ENCODE results near the gene ZNF800. TPM values are rescaled to one million over a fixed set of nuclear protein-coding genes. Genes with fewer than 3 reads are reported as not detected.

The ZNF800 gene
- polyA plus RNA-seq, 1 donor (not counting 4 experiments of a cell fraction or from before 2014, with no cell fraction given) = 18.0 TPM

DNA sequence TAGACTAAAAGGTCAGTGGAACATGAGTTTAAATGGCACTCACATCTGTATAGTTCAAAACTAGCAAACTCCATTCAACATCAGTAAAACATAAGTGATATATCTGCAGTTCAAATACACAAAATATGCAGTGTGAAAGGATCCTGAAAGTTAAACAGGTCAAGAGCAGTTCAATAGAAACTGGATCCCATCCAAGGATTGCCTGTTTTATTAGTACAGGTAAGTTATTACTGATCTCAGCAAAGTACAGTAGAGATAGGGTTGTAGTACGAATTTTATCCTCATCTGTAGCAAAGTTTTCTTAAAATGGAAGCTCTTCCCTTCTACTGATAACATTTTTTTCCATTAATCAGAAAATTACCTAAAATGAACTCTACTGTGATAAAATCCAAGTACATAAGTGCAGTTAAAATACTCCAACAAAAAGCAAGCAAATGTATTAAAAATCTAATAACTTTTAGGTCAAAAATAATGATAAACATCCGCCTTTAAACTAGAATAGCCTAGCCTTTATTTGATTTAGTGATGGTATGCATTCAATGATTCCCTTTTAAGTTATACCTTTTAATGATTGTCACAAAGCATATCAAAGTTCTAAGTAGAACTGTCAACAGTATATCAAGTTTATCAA is 2.2 kb downstream of the ZNF800 start:
- H3K4me2 ChIP-seq (ENCODE audit: control insufficient read depth, extremely low read depth, insufficient read depth, low read depth, low read length) = peak overlapping the region; percentile 93
- H3K4me1 ChIP-seq (ENCODE audit: control insufficient read depth, extremely low read depth, insufficient read depth, low read length) = peaks cover 14% of the 10 kb centered on the region
- H3K4me3 ChIP-seq (ENCODE audit: control insufficient read depth in 2 of 3, extremely low read depth in 1 of 3, insufficient read depth in 2 of 3, low read depth in 1 of 3, low read length in 3 of 3) = peak overlapping the region in 1 of 3 experiments; percentile 85
- no peaks in the 10 kb centered on the region for H3K9me1 ChIP-seq (ENCODE audit: control insufficient read depth, extremely low read depth, insufficient read depth, low read length)
- no peaks in the 10 kb centered on the region for H3K9me3 ChIP-seq (ENCODE audit: control insufficient read depth, low read depth, low read length)
- H2AFZ ChIP-seq (ENCODE audit: control insufficient read depth, low read length) = no peak overlapping the region
- H3K27ac ChIP-seq (ENCODE audit: control insufficient read depth, insufficient read depth, low read length) = no peak overlapping the region
- H3K36me3 ChIP-seq (ENCODE audit: control insufficient read depth in 2 of 2, extremely low read depth in 1 of 2, insufficient read depth in 2 of 2, low read length in 2 of 2) = peaks cover 1 to 4% of the 10 kb centered on the region in 2 experiments
- TF ChIP-seq EZH2 (IDR thresholded peaks at IDR 0.05; ENCODE audit: low read length) = no peak
- TF ChIP-seq, protein P1, sequence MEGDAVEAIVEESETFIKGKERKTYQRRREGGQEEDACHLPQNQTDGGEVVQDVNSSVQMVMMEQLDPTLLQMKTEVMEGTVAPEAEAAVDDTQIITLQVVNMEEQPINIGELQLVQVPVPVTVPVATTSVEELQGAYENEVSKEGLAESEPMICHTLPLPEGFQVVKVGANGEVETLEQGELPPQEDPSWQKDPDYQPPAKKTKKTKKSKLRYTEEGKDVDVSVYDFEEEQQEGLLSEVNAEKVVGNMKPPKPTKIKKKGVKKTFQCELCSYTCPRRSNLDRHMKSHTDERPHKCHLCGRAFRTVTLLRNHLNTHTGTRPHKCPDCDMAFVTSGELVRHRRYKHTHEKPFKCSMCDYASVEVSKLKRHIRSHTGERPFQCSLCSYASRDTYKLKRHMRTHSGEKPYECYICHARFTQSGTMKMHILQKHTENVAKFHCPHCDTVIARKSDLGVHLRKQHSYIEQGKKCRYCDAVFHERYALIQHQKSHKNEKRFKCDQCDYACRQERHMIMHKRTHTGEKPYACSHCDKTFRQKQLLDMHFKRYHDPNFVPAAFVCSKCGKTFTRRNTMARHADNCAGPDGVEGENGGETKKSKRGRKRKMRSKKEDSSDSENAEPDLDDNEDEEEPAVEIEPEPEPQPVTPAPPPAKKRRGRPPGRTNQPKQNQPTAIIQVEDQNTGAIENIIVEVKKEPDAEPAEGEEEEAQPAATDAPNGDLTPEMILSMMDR (optimal IDR thresholded peaks at IDR 0.05 in 1 of 3, IDR thresholded peaks at IDR 0.05 in 1 of 3, conservative IDR thresholded peaks at IDR 0.05 in 1 of 3; ENCODE audit: extremely low read depth in 1 of 3, insufficient read depth in 2 of 3, low read length in 3 of 3) = no peak
- FAIRE-seq (no peak), DNase-seq (ENCODE audit: low read depth, low spot score) (no peak)
- dilution Hi-C loops (cut with MboI; ENCODE audit: extremely low pct_ligation_motif_present, low sequenced_read_pairs) = no loop called here
- H3K79me2 ChIP-seq (ENCODE audit: control insufficient read depth, insufficient read depth, low read length) = peaks cover 67% of the 10 kb centered on the region
- no peaks in the 10 kb centered on the region for H4K20me1 ChIP-seq (ENCODE audit: control insufficient read depth, extremely low read depth, insufficient read depth, low read length)
- no peak overlapping the region for H3K9ac ChIP-seq (ENCODE audit: control insufficient read depth, extremely low read depth, insufficient read depth, low read length)
- H3K27me3 ChIP-seq (ENCODE audit: control insufficient read depth, extremely low read depth, insufficient read depth, low read length) = no peaks in the 10 kb centered on the region

DNA sequence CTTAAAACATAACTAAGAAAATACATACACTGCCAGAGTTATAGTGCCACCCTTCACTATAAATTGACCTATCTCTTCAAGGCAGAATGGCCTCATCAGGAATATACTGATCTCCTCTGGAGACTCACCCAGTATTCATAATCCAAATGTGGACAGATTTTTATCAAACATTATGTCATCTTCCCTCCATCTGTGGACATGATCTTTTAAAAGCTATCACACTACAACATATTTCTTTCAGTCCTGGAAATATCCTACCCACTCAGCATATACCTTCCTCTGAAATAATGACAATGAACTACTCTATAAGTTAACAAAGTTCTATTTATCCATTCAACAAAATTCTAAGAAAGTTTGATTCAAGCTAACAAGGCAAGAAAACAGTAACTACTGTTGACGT is 3.2 kb downstream of the ZNF800 start:
- H3K9me1 ChIP-seq (ENCODE audit: control insufficient read depth, extremely low read depth, insufficient read depth, low read length) = no peaks in the 10 kb centered on the region
- no peak overlapping the region for H3K4me3 ChIP-seq (ENCODE audit: control insufficient read depth in 2 of 3, extremely low read depth in 1 of 3, insufficient read depth in 2 of 3, low read depth in 1 of 3, low read length in 3 of 3)
- H2AFZ ChIP-seq (ENCODE audit: control insufficient read depth, low read length) = no peak overlapping the region
- H3K79me2 ChIP-seq (ENCODE audit: control insufficient read depth, insufficient read depth, low read length) = peaks cover 75% of the 10 kb centered on the region
- no peak overlapping the region for H3K9ac ChIP-seq (ENCODE audit: control insufficient read depth, extremely low read depth, insufficient read depth, low read length)
- no peaks in the 10 kb centered on the region for H4K20me1 ChIP-seq (ENCODE audit: control insufficient read depth, extremely low read depth, insufficient read depth, low read length)
- no peak for TF ChIP-seq EZH2 (IDR thresholded peaks at IDR 0.05; ENCODE audit: low read length)
- TF ChIP-seq, protein P1 (optimal IDR thresholded peaks at IDR 0.05 in 1 of 3, IDR thresholded peaks at IDR 0.05 in 1 of 3, conservative IDR thresholded peaks at IDR 0.05 in 1 of 3; ENCODE audit: extremely low read depth in 1 of 3, insufficient read depth in 2 of 3, low read length in 3 of 3) = no peak
- DNase-seq (ENCODE audit: low read depth, low spot score) (no peak), FAIRE-seq (no peak)
- H3K27ac ChIP-seq (ENCODE audit: control insufficient read depth, insufficient read depth, low read length) = no peak overlapping the region
- H3K4me1 ChIP-seq (ENCODE audit: control insufficient read depth, extremely low read depth, insufficient read depth, low read length) = peaks cover 14% of the 10 kb centered on the region
- H3K4me2 ChIP-seq (ENCODE audit: control insufficient read depth, extremely low read depth, insufficient read depth, low read depth, low read length) = no peak overlapping the region
- dilution Hi-C loops (cut with MboI; ENCODE audit: extremely low pct_ligation_motif_present, low sequenced_read_pairs) = no loop called here
- no peaks in the 10 kb centered on the region for H3K27me3 ChIP-seq (ENCODE audit: control insufficient read depth, extremely low read depth, insufficient read depth, low read length)
- H3K9me3 ChIP-seq (ENCODE audit: control insufficient read depth, low read depth, low read length) = no peaks in the 10 kb centered on the region
- peaks cover 1 to 4% of the 10 kb centered on the region in 2 experiments for H3K36me3 ChIP-seq (ENCODE audit: control insufficient read depth in 2 of 2, extremely low read depth in 1 of 2, insufficient read depth in 2 of 2, low read length in 2 of 2)
